RWPE2 (cell line): Measurements from ENCODE around the gene AP3M1.

Experiments
- ATAC-seq: fragments of 200-7000 bp; cut with Tn5 transposase; 3 replicates; pipeline ENCODE4 v1.9.1; 2021; ENCODE audit warnings: low read depth
- DNase-seq: peaks from one replicate; pipeline ENCODE4 v3.0.0-alpha.2; 2020; ENCODE audit warnings: low spot score
- H3K27ac ChIP-seq: fragments of 450-650 bp; 2 replicates; pipeline ENCODE4 v1.5.1; 2017; ENCODE audit warnings: mild to moderate bottlenecking; ENCODE audit not compliant: poor library complexity, severe bottlenecking
- H3K27me3 ChIP-seq: fragments of 250-450 bp; sonication (Bioruptor Pico); 2 replicates; pipeline ENCODE4 v1.5.1; 2021; ENCODE audit warnings: mild to moderate bottlenecking, moderate library complexity; ENCODE audit not compliant: insufficient read depth, poor library complexity, severe bottlenecking
- H3K36me3 ChIP-seq: fragments of 250-450 bp; sonication (Bioruptor Pico); 2 replicates; pipeline ENCODE4 v1.5.1; 2020; ENCODE audit warnings: low read depth, mild to moderate bottlenecking, moderate library complexity
- H3K4me1 ChIP-seq: fragments of 250-450 bp; sonication (Bioruptor Pico); 2 replicates; pipeline ENCODE4 v1.5.1; 2021; ENCODE audit warnings: mild to moderate bottlenecking, moderate library complexity; ENCODE audit not compliant: insufficient read depth, poor library complexity, severe bottlenecking
- H3K4me3 ChIP-seq: fragments of 250-450 bp; sonication (Bioruptor Pico); 2 replicates; pipeline ENCODE4 v1.5.1; 2021; ENCODE audit warnings: mild to moderate bottlenecking, moderate library complexity; ENCODE audit not compliant: severe bottlenecking
- H3K9me3 ChIP-seq: fragments of 250-450 bp; sonication (Bioruptor Pico); 2 replicates; pipeline ENCODE4 v1.5.1; 2021; ENCODE audit warnings: mild to moderate bottlenecking, moderate library complexity; ENCODE audit not compliant: severe bottlenecking
- TF ChIP-seq, protein P1 (sequence below): fragments of 450-650 bp; IDR thresholded peaks from one replicate; pipeline ENCODE4 v1.5.1; 2017; ENCODE audit warnings: mild to moderate bottlenecking, moderate library complexity; ENCODE audit not compliant: poor library complexity, severe bottlenecking

Gene AP3M1

DNA sequence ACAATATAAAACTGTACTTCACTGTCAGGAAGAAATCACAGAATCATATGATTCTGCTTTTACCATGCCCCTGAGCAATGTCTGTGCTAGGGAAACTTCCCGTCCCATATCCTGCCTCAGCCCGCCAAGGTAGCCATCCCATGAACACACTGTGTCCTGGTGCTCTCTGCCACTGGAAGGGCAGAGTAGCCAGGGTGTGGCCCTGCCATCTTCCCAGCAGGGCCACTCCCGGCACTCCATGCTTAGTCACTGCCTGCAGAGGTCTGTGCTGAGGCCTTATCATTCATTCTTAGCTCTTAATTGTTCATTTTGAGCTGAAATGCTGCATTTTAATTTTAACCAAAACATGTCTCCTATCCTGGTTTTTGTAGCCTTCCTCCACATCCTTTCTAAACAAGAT, 31.8 kb downstream of the AP3M1 start:
- no peaks in the 10 kb centered on the region for H3K9me3 ChIP-seq
- no peak overlapping the region for H3K4me3 ChIP-seq
- peaks cover 11% of the 10 kb centered on the region for H3K4me1 ChIP-seq
- no peak for DNase-seq
- peak; percentile 86 for ATAC-seq
- H3K27ac ChIP-seq, result peak overlapping the region; percentile 67
- peaks cover 89% of the 10 kb centered on the region for H3K36me3 ChIP-seq
- no peaks in the 10 kb centered on the region for H3K27me3 ChIP-seq
- TF ChIP-seq, protein P1, sequence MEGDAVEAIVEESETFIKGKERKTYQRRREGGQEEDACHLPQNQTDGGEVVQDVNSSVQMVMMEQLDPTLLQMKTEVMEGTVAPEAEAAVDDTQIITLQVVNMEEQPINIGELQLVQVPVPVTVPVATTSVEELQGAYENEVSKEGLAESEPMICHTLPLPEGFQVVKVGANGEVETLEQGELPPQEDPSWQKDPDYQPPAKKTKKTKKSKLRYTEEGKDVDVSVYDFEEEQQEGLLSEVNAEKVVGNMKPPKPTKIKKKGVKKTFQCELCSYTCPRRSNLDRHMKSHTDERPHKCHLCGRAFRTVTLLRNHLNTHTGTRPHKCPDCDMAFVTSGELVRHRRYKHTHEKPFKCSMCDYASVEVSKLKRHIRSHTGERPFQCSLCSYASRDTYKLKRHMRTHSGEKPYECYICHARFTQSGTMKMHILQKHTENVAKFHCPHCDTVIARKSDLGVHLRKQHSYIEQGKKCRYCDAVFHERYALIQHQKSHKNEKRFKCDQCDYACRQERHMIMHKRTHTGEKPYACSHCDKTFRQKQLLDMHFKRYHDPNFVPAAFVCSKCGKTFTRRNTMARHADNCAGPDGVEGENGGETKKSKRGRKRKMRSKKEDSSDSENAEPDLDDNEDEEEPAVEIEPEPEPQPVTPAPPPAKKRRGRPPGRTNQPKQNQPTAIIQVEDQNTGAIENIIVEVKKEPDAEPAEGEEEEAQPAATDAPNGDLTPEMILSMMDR, result no peak

DNA sequence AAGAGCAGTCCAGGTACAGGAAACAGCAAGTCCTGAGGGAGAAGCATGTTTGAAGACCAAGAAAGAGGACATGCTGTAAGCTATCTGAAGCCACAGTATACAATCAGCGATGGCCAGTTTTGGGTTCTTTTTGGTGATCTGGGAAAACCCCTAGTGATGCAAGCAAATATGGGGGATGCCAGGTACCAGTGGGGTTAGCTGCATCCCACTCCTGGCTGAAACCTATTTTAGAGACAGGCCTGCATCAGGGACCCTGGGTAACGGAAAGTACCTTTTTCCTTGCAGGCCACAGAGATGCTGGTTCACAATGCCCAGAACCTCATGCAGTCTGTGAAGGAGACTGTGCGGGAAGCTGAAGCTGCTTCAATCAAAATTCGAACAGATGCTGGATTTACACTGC, 32.9 kb downstream of the AP3M1 start:
- H3K27ac ChIP-seq, result peak overlapping the region; percentile 67
- no peaks in the 10 kb centered on the region for H3K9me3 ChIP-seq
- TF ChIP-seq, protein P1, result no peak
- no peak overlapping the region for H3K4me3 ChIP-seq
- peaks cover 14% of the 10 kb centered on the region for H3K4me1 ChIP-seq
- ATAC-seq (no peak), DNase-seq (no peak)
- no peaks in the 10 kb centered on the region for H3K27me3 ChIP-seq
- peaks cover 89% of the 10 kb centered on the region for H3K36me3 ChIP-seq

DNA sequence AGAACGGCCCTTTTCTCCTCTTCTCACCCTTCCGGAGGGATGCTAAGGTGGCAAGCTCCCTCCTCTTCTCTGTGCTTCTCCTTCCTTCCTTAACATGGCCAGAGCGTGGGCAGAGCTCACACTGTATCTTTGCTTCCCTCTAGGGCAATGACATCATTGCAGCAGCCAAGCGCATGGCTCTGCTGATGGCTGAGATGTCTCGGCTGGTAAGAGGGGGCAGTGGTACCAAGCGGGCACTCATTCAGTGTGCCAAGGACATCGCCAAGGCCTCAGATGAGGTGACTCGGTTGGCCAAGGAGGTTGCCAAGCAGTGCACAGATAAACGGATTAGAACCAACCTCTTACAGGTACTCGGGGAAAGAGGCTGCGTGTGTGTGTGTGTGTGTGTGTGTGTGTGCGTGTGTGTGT, 36.6 kb downstream of the AP3M1 start:
- no peak for DNase-seq
- H3K27me3 ChIP-seq, result no peaks in the 10 kb centered on the region
- H3K9me3 ChIP-seq, result no peaks in the 10 kb centered on the region
- ATAC-seq, result no peak
- H3K4me3 ChIP-seq, result no peak overlapping the region
- no peak overlapping the region for H3K27ac ChIP-seq
- peaks cover 90% of the 10 kb centered on the region for H3K36me3 ChIP-seq
- TF ChIP-seq, protein P1, result no peak
- peaks cover 7% of the 10 kb centered on the region for H3K4me1 ChIP-seq

DNA sequence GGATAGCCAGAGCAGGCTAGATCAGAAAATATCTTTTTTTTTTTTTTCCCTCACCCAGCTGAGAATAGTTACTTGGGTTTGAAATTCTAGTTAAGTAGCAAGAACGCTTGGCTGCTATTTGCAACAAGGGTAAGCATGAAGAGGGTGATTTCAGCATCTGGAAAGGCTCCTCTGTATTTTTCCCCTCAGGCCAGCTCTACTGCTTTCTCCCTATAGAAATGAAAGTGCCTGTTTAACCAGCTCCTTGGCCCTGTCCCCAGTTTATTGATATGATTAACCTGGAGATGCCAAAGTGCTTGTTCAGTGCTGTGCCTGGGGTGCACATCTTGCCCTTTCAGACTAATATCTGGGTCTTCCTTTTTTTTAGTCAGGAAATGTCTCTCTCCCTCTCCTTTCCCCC, 37.1 kb downstream of the AP3M1 start:
- no peaks in the 10 kb centered on the region for H3K9me3 ChIP-seq
- no peaks in the 10 kb centered on the region for H3K27me3 ChIP-seq
- TF ChIP-seq, protein P1, result no peak
- no peak overlapping the region for H3K27ac ChIP-seq
- ATAC-seq (no peak), DNase-seq (no peak)
- H3K4me1 ChIP-seq, result peaks cover 3% of the 10 kb centered on the region
- peaks cover 90% of the 10 kb centered on the region for H3K36me3 ChIP-seq
- H3K4me3 ChIP-seq, result no peak overlapping the region

DNA sequence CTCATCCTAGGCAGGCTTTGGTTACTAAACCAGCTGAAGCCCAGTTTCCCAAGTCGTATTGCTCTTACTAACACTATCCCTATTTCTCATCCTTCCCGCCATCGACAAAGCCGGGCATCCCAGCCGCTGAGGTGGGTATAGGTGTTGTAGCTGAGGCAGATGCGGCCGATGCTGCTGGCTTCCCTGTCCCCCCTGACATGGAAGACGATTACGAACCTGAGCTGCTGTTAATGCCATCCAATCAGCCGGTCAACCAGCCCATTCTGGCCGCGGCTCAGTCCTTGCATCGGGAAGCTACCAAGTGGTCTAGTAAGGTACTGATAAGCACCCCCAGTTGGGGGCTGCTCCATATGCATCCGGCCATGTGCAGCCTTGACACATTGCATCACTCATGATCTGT, 38.8 kb downstream of the AP3M1 start:
- DNase-seq, result no peak
- TF ChIP-seq, protein P1, result no peak
- peaks cover 96% of the 10 kb centered on the region for H3K36me3 ChIP-seq

More for the DNA sequence above, 38.8 kb downstream of the AP3M1 start:
- ATAC-seq, result no peak
- no peak overlapping the region for H3K4me3 ChIP-seq
- H3K27ac ChIP-seq, result no peak overlapping the region
- H3K4me1 ChIP-seq, result peaks cover 3% of the 10 kb centered on the region
- no peaks in the 10 kb centered on the region for H3K9me3 ChIP-seq
- H3K27me3 ChIP-seq, result no peaks in the 10 kb centered on the region
